ENCODE measurements around the gene SLC24A3. TPM values are rescaled to one million over a fixed set of nuclear protein-coding genes. Genes with fewer than 3 reads are reported as not detected.

Gene SLC24A3
- total and polyA plus RNA-seq, 2 of the 13 experiments (the other 11 are each of a cell fraction or from before 2014, with no cell fraction given), result not detected

GRCh38 chr20:19648024-19648423, 435.6 kb downstream of the SLC24A3 start:
- no peak overlapping the region for H2AFZ ChIP-seq (ENCODE audit: low read length)
- intact Hi-C loops (cut with micrococcal nuclease; ENCODE audit: unreplicated experiment), result no loop called here
- ChIA-PET CTCF (ENCODE audit: low intra/inter-chr PET ratio, low total read pairs) (no interaction called here), POLR2A (no interaction called here)
- WGBS (ENCODE audit: low lambda C conversion rate), result 12% methylated on average over 2 of the region's 2 CpGs
- no peak overlapping the region for H3K27ac ChIP-seq (ENCODE audit: extremely low read length, insufficient read depth, low read length)
- H3K79me2 ChIP-seq (ENCODE audit: insufficient read depth, low read length), result no peaks in the 10 kb centered on the region
- no peak for DNase-seq (ENCODE audit: low spot score)
- no peak overlapping the region for H3K4me3 ChIP-seq (replicated peaks in 1 of 3; ENCODE audit: insufficient read depth in 1 of 3, low read depth in 2 of 3, low read length in 3 of 3)
- in situ Hi-C loops (cut with HindIII; ENCODE audit: extremely low pct_ligation_motif_present, low pct_unique_long_range_greater_than_20kb), result no loop called here
- no peak for TF ChIP-seq ZNF780A (CRISPR knock-in tag; IDR thresholded peaks at IDR 0.05)
- peak in 1 of 2 experiments; percentile 82; a peak in 3 of 4 replicates for TF ChIP-seq REST (IDR thresholded peaks at IDR 0.05; ENCODE audit: borderline replicate concordance in 1 of 2, low read depth in 1 of 2, low read length in 2 of 2)
- peaks cover 0 to 6% of the 10 kb centered on the region in 2 experiments; a peak in 3 of 5 replicates for H3K27me3 ChIP-seq (ENCODE audit: control insufficient read depth in 1 of 2, insufficient read depth in 2 of 2, low read length in 2 of 2)
- no peak overlapping the region for H3K4me2 ChIP-seq (ENCODE audit: low read depth, low read length)
- H3K36me3 ChIP-seq (replicated peaks in 1 of 2; ENCODE audit: control insufficient read depth in 1 of 2, insufficient read depth in 2 of 2, low read length in 2 of 2), result no peaks in the 10 kb centered on the region
- no peaks in the 10 kb centered on the region for H4K20me1 ChIP-seq (ENCODE audit: insufficient read depth, low read length)
- BruUV-seq (replicated peaks), result no TSS peak
- no peak overlapping the region for H3K9ac ChIP-seq (ENCODE audit: insufficient read depth, low read depth, low read length)
- FAIRE-seq, result no peak
- peaks cover 15% of the 10 kb centered on the region for H3K4me1 ChIP-seq (ENCODE audit: insufficient read depth, low read length)
- 0 out of 2 replicates have a peak, but pooled peaks cover 5% of the 10 kb centered on the region for H3K9me3 ChIP-seq (ENCODE audit: low read length)
- ATAC-seq, result peak; percentile 85

DNA sequence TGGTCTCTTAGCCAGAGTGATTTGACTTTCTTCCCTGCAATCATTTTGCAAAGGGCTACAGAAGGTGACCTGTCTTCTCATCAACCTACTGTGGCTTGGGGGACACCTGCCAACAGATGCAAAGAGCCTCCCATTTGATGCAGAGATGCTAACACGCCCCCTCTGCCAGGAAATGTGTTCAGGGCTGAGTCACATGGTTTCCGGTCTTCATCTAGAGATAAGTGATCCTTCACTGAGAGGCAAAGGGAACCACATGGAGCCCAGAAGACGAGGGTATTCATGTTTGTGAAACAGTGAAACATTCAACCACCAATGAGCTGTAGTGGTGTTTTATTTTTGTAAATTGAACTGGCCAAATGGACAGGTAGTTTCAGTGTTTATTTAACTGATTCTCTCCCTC, 436.6 kb downstream of the SLC24A3 start:
- Histone ChIP-seq H3K9me3 (ENCODE audit: low read length) (0 out of 2 replicates have a peak, but pooled peaks cover 5% of the 10 kb centered on the region), H3K36me3 (replicated peaks in 1 of 2; ENCODE audit: control insufficient read depth in 1 of 2, insufficient read depth in 2 of 2, low read length in 2 of 2) (no peaks in the 10 kb centered on the region), H2AFZ (ENCODE audit: low read length) (no peak overlapping the region), H4K20me1 (ENCODE audit: insufficient read depth, low read length) (no peaks in the 10 kb centered on the region), H3K79me2 (ENCODE audit: insufficient read depth, low read length) (no peaks in the 10 kb centered on the region), H3K27me3 (ENCODE audit: control insufficient read depth in 1 of 2, insufficient read depth in 2 of 2, low read length in 2 of 2) (peaks cover 0 to 14% of the 10 kb centered on the region in 2 experiments; a peak in 3 of 5 replicates), H3K4me1 (ENCODE audit: insufficient read depth, low read length) (peaks cover 19% of the 10 kb centered on the region), H3K4me3 (replicated peaks in 1 of 3; ENCODE audit: insufficient read depth in 1 of 3, low read depth in 2 of 3, low read length in 3 of 3) (no peak overlapping the region), H3K4me2 (ENCODE audit: low read depth, low read length) (no peak overlapping the region), H3K27ac (ENCODE audit: extremely low read length, insufficient read depth, low read length) (no peak overlapping the region), H3K9ac (ENCODE audit: insufficient read depth, low read depth, low read length) (no peak overlapping the region)
- DNase-seq (ENCODE audit: low spot score), result no peak
- ATAC-seq, result no peak
- intact Hi-C loops (cut with micrococcal nuclease; ENCODE audit: unreplicated experiment) (no loop called here), in situ Hi-C loops (cut with HindIII; ENCODE audit: extremely low pct_ligation_motif_present, low pct_unique_long_range_greater_than_20kb) (no loop called here)
- 6% methylated on average over 3 of the region's 3 CpGs for WGBS (ENCODE audit: low lambda C conversion rate)
- FAIRE-seq, result no peak
- BruUV-seq (replicated peaks), result no TSS peak
- POLR2A ChIA-PET, result no interaction called here
- TF ChIP-seq ZNF788 (CRISPR knock-in tag; IDR thresholded peaks at IDR 0.05; ENCODE audit: borderline replicate concordance) (no peak), GABPA (IDR thresholded peaks at IDR 0.05; ENCODE audit: low read depth, low read length) (no peak), GABPA (CRISPR knock-in tag; IDR thresholded peaks at IDR 0.05; ENCODE audit: low read depth) (peak; percentile 51), GABPB1 (CRISPR knock-in tag; IDR thresholded peaks at IDR 0.05) (peak; percentile 33; the same call in 1 of the 2 replicates), NR2F1 (CRISPR knock-in tag; IDR thresholded peaks at IDR 0.05) (peak in 1 of 2 experiments; percentile 30; a peak in 1 of 4 replicates)
- TF ChIP-seq, protein P1, sequence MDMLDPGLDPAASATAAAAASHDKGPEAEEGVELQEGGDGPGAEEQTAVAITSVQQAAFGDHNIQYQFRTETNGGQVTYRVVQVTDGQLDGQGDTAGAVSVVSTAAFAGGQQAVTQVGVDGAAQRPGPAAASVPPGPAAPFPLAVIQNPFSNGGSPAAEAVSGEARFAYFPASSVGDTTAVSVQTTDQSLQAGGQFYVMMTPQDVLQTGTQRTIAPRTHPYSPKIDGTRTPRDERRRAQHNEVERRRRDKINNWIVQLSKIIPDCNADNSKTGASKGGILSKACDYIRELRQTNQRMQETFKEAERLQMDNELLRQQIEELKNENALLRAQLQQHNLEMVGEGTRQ (IDR thresholded peaks at IDR 0.05; ENCODE audit: low read depth, low read length), result no peak
- TF ChIP-seq, protein P1 (CRISPR knock-in tag; IDR thresholded peaks at IDR 0.05; ENCODE audit: borderline replicate concordance), result peak; percentile 31; the same call in 1 of the 2 replicates
- CTCF ChIA-PET (ENCODE audit: low intra/inter-chr PET ratio, low total read pairs), result no interaction called here
